RWPE2 (cell line): Measurements from ENCODE around the gene BRAF.

Experiments used
- ATAC-seq: fragments of 200-7000 bp; cut with Tn5 transposase; 3 replicates; pipeline ENCODE4 v1.9.1; 2021; ENCODE audit warnings: low read depth
- DNase-seq: peaks from one replicate; pipeline ENCODE4 v3.0.0-alpha.2; 2020; ENCODE audit warnings: low spot score
- H3K27ac ChIP-seq: fragments of 450-650 bp; 2 replicates; pipeline ENCODE4 v1.5.1; 2017; ENCODE audit warnings: mild to moderate bottlenecking; ENCODE audit not compliant: poor library complexity, severe bottlenecking
- H3K27me3 ChIP-seq: fragments of 250-450 bp; sonication (Bioruptor Pico); 2 replicates; pipeline ENCODE4 v1.5.1; 2021; ENCODE audit warnings: mild to moderate bottlenecking, moderate library complexity; ENCODE audit not compliant: insufficient read depth, poor library complexity, severe bottlenecking
- H3K36me3 ChIP-seq: fragments of 250-450 bp; sonication (Bioruptor Pico); 2 replicates; pipeline ENCODE4 v1.5.1; 2020; ENCODE audit warnings: low read depth, mild to moderate bottlenecking, moderate library complexity
- H3K4me1 ChIP-seq: fragments of 250-450 bp; sonication (Bioruptor Pico); 2 replicates; pipeline ENCODE4 v1.5.1; 2021; ENCODE audit warnings: mild to moderate bottlenecking, moderate library complexity; ENCODE audit not compliant: insufficient read depth, poor library complexity, severe bottlenecking
- H3K4me3 ChIP-seq: fragments of 250-450 bp; sonication (Bioruptor Pico); 2 replicates; pipeline ENCODE4 v1.5.1; 2021; ENCODE audit warnings: mild to moderate bottlenecking, moderate library complexity; ENCODE audit not compliant: severe bottlenecking
- H3K9me3 ChIP-seq: fragments of 250-450 bp; sonication (Bioruptor Pico); 2 replicates; pipeline ENCODE4 v1.5.1; 2021; ENCODE audit warnings: mild to moderate bottlenecking, moderate library complexity; ENCODE audit not compliant: severe bottlenecking
- TF ChIP-seq, protein P1 (sequence below): fragments of 450-650 bp; IDR thresholded peaks from one replicate; pipeline ENCODE4 v1.5.1; 2017; ENCODE audit warnings: mild to moderate bottlenecking, moderate library complexity; ENCODE audit not compliant: poor library complexity, severe bottlenecking

BRAF gene

GRCh38 chr7:140901941-140902302 is 22.8 kb downstream of the BRAF start:
- Histone ChIP-seq H3K4me3 (no peak overlapping the region), H3K9me3 (peaks cover 2% of the 10 kb centered on the region), H3K36me3 (no peaks in the 10 kb centered on the region), H3K4me1 (no peaks in the 10 kb centered on the region), H3K27ac (no peak overlapping the region), H3K27me3 (no peaks in the 10 kb centered on the region)
- no peak for ATAC-seq
- no peak for DNase-seq
- TF ChIP-seq, protein P1, sequence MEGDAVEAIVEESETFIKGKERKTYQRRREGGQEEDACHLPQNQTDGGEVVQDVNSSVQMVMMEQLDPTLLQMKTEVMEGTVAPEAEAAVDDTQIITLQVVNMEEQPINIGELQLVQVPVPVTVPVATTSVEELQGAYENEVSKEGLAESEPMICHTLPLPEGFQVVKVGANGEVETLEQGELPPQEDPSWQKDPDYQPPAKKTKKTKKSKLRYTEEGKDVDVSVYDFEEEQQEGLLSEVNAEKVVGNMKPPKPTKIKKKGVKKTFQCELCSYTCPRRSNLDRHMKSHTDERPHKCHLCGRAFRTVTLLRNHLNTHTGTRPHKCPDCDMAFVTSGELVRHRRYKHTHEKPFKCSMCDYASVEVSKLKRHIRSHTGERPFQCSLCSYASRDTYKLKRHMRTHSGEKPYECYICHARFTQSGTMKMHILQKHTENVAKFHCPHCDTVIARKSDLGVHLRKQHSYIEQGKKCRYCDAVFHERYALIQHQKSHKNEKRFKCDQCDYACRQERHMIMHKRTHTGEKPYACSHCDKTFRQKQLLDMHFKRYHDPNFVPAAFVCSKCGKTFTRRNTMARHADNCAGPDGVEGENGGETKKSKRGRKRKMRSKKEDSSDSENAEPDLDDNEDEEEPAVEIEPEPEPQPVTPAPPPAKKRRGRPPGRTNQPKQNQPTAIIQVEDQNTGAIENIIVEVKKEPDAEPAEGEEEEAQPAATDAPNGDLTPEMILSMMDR: no peak

GRCh38 chr7:140899883-140900282 is 24.8 kb downstream of the BRAF start:
- Histone ChIP-seq H3K27ac (no peak overlapping the region), H3K27me3 (no peaks in the 10 kb centered on the region), H3K4me3 (no peak overlapping the region), H3K4me1 (no peaks in the 10 kb centered on the region), H3K9me3 (no peaks in the 10 kb centered on the region), H3K36me3 (no peaks in the 10 kb centered on the region)
- ATAC-seq (no peak), DNase-seq (no peak)
- TF ChIP-seq, protein P1: no peak

- no peaks in the 10 kb centered on the region for H3K4me1 ChIP-seq
- no peak for DNase-seq
- H3K27ac ChIP-seq: no peak overlapping the region
- TF ChIP-seq, protein P1: no peak
- peak; percentile 36; the same call in 2 of the 3 replicates for ATAC-seq
- no peaks in the 10 kb centered on the region for H3K9me3 ChIP-seq
- H3K36me3 ChIP-seq: no peaks in the 10 kb centered on the region
- no peaks in the 10 kb centered on the region for H3K27me3 ChIP-seq
- no peak overlapping the region for H3K4me3 ChIP-seq
These were observed 25.8 kb downstream of the BRAF start for GRCh38 chr7:140898786-140899536.

- Histone ChIP-seq H3K27ac (no peak overlapping the region), H3K4me1 (no peaks in the 10 kb centered on the region), H3K9me3 (no peaks in the 10 kb centered on the region), H3K36me3 (no peaks in the 10 kb centered on the region), H3K27me3 (no peaks in the 10 kb centered on the region), H3K4me3 (no peak overlapping the region)
- ATAC-seq: no peak
- no peak for DNase-seq
- TF ChIP-seq, protein P1: no peak
These were observed 27.7 kb downstream of the BRAF start for GRCh38 chr7:140896996-140897395.

GRCh38 chr7:140889645-140890044 is 35.1 kb downstream of the BRAF start:
- Histone ChIP-seq H3K4me1 (no peaks in the 10 kb centered on the region), H3K27me3 (no peaks in the 10 kb centered on the region), H3K27ac (no peak overlapping the region), H3K36me3 (no peaks in the 10 kb centered on the region; the same call in 1 of the 2 replicates), H3K4me3 (no peak overlapping the region), H3K9me3 (no peaks in the 10 kb centered on the region)
- ATAC-seq: no peak
- DNase-seq: no peak
- TF ChIP-seq, protein P1: no peak
